GM13976 (cell line): ENCODE measurements around the gene TMEFF2.

Experiments used
- DNase-seq: peaks from one replicate; pipeline ENCODE4 v3.0.0; 2012; ENCODE audit warnings: low spot score
- in situ Hi-C: fragments of 300-500 bp; cut with MboI; formaldehyde crosslinking; loops from one replicate; pipeline ENCODE4 v1.12.0; 2022; ENCODE audit warnings: low sequenced_read_pairs, mixed read lengths, inconsistent platforms; ENCODE audit not compliant: unreplicated experiment
- TF ChIP-seq, protein P1 (sequence below): IDR thresholded peaks from 2 replicates; pipeline ENCODE4 v1.5.1; 2012; ENCODE audit warnings: borderline replicate concordance, mild to moderate bottlenecking; ENCODE audit not compliant: insufficient read depth; ENCODE audit errors: extremely low read depth, missing control alignments, control extremely low read depth

The TMEFF2 gene

DNA sequence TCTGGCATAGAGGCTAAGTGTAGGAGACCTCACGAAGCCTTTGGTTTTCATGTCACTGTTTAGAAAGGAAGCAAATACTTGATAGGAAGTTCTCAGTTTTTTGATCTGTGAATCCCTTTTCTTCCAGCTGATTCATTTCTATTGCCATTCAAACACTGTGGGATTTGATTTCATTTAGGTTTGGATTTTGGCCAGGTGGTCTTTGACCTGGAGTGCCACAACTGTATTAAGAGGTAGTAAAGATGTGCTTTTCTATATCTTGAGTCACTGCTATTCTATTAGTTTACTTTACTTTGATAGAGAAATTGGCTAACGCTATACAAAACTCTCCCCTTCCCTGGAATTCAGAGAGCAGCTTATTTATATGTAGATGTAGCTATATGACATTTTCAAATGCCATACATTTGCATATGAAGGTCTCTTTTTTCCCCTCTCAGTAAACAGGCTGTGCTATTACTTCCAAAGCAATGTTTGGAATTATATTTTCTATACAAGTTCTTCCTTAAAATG lies 215.5 kb downstream of the TMEFF2 start:
- in situ Hi-C loops = no loop called here
- no peak for DNase-seq

DNA sequence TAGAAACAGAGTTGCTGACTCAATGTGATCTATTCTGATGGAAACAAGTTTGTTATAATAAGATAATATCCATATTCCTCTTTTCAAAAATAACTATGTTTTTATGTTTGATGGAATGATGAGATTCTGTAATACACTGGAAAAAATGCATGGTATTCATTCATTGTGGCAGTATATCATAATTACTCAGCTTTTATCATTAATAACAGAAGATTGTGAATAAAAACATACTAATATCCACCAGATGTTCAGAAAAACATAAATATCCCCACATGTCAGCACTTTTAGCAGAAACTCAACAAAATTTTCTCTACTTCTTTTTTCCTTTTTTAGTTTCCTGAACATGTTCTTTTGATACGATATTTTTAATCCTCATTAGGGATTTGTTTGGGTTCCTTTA lies 217.0 kb downstream of the TMEFF2 start:
- TF ChIP-seq, protein P1, sequence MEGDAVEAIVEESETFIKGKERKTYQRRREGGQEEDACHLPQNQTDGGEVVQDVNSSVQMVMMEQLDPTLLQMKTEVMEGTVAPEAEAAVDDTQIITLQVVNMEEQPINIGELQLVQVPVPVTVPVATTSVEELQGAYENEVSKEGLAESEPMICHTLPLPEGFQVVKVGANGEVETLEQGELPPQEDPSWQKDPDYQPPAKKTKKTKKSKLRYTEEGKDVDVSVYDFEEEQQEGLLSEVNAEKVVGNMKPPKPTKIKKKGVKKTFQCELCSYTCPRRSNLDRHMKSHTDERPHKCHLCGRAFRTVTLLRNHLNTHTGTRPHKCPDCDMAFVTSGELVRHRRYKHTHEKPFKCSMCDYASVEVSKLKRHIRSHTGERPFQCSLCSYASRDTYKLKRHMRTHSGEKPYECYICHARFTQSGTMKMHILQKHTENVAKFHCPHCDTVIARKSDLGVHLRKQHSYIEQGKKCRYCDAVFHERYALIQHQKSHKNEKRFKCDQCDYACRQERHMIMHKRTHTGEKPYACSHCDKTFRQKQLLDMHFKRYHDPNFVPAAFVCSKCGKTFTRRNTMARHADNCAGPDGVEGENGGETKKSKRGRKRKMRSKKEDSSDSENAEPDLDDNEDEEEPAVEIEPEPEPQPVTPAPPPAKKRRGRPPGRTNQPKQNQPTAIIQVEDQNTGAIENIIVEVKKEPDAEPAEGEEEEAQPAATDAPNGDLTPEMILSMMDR = no peak
- in situ Hi-C loops = no loop called here
- DNase-seq = no peak

More for the DNA sequence above, 215.5 kb downstream of the TMEFF2 start:
- TF ChIP-seq, protein P1 = no peak

- DNase-seq = no peak
- TF ChIP-seq, protein P1 = no peak
- in situ Hi-C loops = no loop called here
Observed at GRCh38 chr2:191976436-191976835, 218.3 kb downstream of the TMEFF2 start.

DNA sequence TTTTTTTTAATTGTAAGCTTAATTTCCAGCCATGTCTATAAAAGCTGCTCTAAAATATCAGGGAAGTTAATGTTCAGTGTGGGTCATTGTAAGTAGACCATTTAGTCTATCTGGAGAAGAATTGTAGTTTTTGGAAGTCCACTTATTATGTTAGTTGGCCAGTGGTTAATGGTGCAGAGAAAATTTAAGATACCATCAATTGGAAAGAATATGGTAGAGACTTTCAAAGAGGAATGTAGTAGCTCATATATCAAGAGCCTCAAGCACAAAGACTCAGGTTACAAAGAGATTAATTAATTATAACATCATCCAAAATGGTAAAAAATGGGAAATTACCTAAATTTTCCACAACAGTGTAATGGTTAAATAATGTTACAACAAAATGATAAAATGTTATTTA lies 220.1 kb downstream of the TMEFF2 start:
- TF ChIP-seq, protein P1 = no peak
- in situ Hi-C loops = no loop called here
- DNase-seq = no peak

- no peak for DNase-seq
- TF ChIP-seq, protein P1 = no peak
- in situ Hi-C loops = no loop called here
Observed at GRCh38 chr2:191970867-191971266, 223.9 kb downstream of the TMEFF2 start.

GRCh38 chr2:191968120-191968519 lies 226.6 kb downstream of the TMEFF2 start:
- in situ Hi-C loops = no loop called here
- DNase-seq = no peak
- TF ChIP-seq, protein P1 = no peak
